CD1c-positive myeloid dendritic cell (primary cell): Measurements from ENCODE around the gene EPO.

ENCODE experiments used
- DNase-seq: peaks from one replicate; pipeline ENCODE4 v3.0.0-alpha.2; 2016; ENCODE audit errors: extremely low spot score

The EPO gene

DNA sequence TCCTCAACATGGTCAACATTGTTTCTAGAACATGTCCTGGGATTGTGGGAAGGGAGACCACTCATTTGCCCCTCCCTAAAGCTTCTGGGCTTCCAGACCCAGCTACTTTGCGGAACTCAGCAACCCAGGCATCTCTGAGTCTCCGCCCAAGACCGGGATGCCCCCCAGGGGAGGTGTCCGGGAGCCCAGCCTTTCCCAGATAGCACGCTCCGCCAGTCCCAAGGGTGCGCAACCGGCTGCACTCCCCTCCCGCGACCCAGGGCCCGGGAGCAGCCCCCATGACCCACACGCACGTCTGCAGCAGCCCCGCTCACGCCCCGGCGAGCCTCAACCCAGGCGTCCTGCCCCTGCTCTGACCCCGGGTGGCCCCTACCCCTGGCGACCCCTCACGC lies at the start of gene EPO:
Gene EPO, plus strand, starts transcription at position 190 of the 392 bp plus-strand sequence. CDS start 513 bp downstream, outside the sequence.
- no peak for DNase-seq

- DNase-seq = no peak
Observed at GRCh38 chr7:100671353-100672327, 48.6 kb upstream of the EPO start.

DNA sequence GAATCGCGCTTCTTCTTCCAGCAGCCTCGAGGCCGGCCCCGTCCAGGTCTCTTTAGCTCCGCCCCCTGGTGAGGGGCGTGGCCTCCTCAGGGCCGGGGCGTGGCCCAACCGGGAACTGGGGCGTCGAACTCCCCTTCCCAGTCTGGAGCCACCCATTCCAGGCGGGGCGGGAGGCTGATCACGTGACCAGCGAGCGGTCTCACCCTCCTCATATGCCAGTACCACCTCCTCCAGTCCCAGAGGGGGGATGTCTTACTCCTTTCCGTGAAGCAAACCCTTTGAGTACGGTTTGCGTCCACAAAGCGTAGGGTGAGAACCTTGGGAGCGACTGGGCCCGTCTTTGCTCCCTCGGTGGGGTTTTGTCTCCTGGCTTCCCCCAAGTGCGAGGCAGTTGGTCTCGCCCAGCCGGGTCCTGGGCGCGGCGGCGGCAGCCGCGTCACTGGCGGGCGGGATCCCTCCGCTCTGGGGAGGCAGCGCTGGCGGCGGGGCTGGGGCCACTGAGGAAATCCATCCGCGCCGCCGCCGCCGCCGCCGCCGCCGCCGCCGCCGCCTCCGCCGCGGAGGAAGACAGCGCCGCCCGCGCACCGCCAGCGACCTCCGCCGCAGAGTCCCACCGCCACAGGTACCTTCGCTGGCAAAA lies 46.8 kb upstream of the EPO start, which contains the start of gene GNB2:
Gene GNB2, plus strand, starts transcription at position 439 of the 640 bp plus-strand sequence. CDS start 2,526 bp downstream, outside the sequence.
- peak; percentile 99 for DNase-seq

- DNase-seq = peak; percentile 45
Observed at GRCh38 chr7:100673942-100674410, 46.3 kb upstream of the EPO start.

GRCh38 chr7:100674411-100675104 lies 45.7 kb upstream of the EPO start:
- peak; percentile 59 for DNase-seq

GRCh38 chr7:100675105-100675451 lies 45.2 kb upstream of the EPO start:
- DNase-seq = no peak

- DNase-seq = peak; percentile 83
Observed at GRCh38 chr7:100675581-100676350, 44.5 kb upstream of the EPO start.

GRCh38 chr7:100676501-100677306 lies 43.6 kb upstream of the EPO start:
- no peak for DNase-seq

- DNase-seq = no peak
Observed at GRCh38 chr7:100677308-100678267, 42.7 kb upstream of the EPO start.

DNA sequence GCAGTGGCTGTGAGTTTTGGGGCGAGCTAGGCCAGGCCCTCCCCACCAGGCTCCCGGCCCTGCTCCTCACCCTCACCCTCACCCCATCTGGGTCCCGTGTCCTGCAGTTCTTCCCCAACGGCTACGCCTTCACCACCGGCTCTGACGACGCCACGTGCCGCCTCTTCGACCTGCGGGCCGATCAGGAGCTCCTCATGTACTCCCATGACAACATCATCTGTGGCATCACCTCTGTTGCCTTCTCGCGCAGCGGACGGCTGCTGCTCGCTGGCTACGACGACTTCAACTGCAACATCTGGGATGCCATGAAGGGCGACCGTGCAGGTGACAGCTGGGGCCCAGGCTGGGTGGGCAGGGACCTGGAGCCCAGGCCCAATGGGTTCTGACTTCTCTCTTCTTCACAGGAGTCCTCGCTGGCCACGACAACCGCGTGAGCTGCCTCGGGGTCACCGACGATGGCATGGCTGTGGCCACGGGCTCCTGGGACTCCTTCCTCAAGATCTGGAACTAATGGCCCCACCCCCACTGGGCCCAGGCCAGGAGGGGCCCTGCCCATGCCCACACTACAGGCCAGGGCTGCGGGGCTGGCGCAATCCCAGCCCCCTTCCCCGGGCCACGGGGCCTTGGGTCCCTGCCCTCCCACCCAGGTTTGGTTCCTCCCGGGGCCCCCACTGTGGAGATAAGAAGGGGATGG lies 41.8 kb upstream of the EPO start:
- DNase-seq = no peak

GRCh38 chr7:100679129-100679926 lies 40.9 kb upstream of the EPO start:
- no peak for DNase-seq

DNA sequence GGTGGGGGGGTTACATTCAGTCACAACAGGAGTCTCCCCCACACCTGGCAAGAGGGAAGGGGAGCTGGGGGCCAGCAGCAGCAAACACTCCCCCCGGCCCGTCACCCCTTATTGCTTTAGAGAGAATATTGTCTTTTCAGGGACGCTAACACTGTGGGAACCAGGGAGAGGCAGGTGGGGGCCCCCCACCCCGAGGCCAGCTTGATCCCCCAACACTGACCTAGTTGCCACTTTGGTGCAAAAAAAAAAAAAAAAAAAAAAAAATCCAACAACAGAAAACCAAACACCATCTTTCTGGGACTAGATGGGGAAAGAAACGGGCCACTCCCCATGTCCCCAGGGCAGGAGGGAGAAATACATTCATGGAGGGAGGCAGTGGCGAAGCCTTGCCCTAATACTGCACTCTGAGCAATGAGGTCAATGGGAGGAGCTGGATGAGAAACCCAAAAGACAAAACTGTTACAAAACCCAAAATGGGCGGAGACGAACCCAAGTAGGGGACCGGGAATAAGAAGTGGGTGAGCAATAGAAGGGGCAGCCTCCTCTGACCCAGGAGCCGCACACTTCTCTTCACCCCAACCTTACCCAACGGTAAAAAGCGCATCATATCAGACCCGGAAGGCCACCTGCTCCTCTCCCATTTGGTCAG lies 40.2 kb upstream of the EPO start:
- peak; percentile 29 for DNase-seq

DNA sequence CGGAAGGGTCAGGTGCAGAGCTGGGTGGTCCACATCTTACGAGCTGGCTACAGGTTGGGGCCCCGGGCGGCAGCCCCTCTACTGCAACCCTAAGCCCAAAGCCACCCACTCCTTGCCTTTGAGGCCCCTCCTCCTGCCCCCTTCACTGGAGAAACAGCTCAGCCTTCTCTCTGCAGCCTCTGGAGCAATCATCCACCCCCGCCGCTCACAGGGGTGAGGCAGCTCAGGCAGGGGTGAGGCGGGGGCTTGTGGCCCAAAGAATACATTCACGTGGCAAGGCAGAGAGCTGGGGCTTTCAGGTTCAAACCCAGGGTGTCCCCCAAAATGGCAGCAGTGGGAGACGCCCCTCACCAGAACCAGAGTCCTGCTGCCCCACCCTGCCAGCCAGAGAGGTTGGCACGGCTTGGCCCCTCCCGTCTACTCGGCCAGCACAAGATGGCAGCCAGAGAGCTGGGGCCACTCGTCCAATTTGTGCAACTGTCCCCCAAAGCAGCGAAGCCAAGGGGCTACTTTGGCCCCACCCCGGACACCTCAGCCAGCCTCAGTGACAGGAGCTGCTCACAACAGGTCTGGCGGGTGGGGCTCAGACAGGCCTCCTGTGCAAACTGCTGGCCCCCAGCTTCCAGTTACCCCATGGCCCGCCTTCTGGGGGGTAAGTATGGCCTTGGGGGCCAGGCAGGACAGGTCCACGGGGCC lies 39.5 kb upstream of the EPO start:
- DNase-seq = no peak

GRCh38 chr7:100681491-100682227 lies 38.6 kb upstream of the EPO start:
- DNase-seq = no peak

DNA sequence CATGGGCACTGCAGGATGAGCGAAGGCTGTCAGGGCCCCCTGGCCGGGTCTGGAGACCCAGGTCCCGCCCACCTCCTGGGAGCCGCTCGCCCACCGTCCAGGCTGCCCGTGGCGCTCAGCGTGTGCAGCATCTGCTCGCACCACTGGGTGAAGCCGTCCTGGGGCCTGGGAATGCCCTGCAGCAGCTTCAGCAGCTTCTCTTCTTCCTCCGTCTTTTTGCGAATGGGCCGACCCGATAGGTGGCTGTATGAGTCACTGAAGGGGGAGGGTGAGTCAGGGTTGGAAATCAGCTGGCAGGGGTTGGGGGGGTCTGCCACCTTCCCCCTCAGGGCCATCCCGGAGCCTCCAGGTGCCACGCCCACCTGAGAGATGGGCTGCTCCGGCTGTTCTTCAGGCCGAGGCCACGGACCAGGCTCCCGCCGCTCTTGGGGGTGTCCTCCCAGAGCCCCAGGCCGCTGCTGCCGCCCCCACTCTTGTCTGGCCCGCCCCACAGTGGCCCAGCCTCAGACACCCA lies 38.0 kb upstream of the EPO start:
- no peak for DNase-seq
